HG03064 (cell line): ENCODE results near the gene GPBP1L1.
"Not testable (repeated sequence)": the region's sequence is repeated elsewhere in the genome, so short reads cannot be mapped to it uniquely, and the experiment has no call there.

ENCODE experiments used
- ATAC-seq: cut with Tn5 transposase; IDR thresholded peaks from one replicate; pipeline ENCODE4 v1.9.1; 2021; ENCODE audit warnings: low read depth; ENCODE audit not compliant: unreplicated experiment

The GPBP1L1 gene

GRCh38 chr1:45686288-45687013 lies at the start of gene GPBP1L1:
GPBP1L1 (minus strand) TSS chr1:45686533; CDS start chr1:45659087, 27,446 bp downstream.
- ATAC-seq, result peak; percentile 54

- no peak for ATAC-seq
Measured at GRCh38 chr1:45730780-45731319, 44.5 kb upstream of the GPBP1L1 start.

GRCh38 chr1:45730075-45730779 lies 43.9 kb upstream of the GPBP1L1 start:
- ATAC-seq, result no peak

- ATAC-seq, result not testable (repeated sequence)
Measured at GRCh38 chr1:45726007-45726406, 39.7 kb upstream of the GPBP1L1 start.

- ATAC-seq, result no peak
Measured at GRCh38 chr1:45723248-45723930, 37.1 kb upstream of the GPBP1L1 start.

- no peak for ATAC-seq
Measured at GRCh38 chr1:45722809-45723208, 36.5 kb upstream of the GPBP1L1 start.

- ATAC-seq, result no peak
Measured at GRCh38 chr1:45721207-45721606, 34.9 kb upstream of the GPBP1L1 start.

GRCh38 chr1:45718289-45718688 lies 32.0 kb upstream of the GPBP1L1 start:
- ATAC-seq, result no peak

GRCh38 chr1:45717386-45717785 lies 31.1 kb upstream of the GPBP1L1 start:
- ATAC-seq, result not testable (repeated sequence)

GRCh38 chr1:45716700-45717099 lies 30.4 kb upstream of the GPBP1L1 start:
- ATAC-seq, result no peak

- no peak for ATAC-seq
Measured at GRCh38 chr1:45713711-45714110, 27.4 kb upstream of the GPBP1L1 start.

- ATAC-seq, result no peak
Measured at GRCh38 chr1:45704637-45705036, 18.3 kb upstream of the GPBP1L1 start.

GRCh38 chr1:45694823-45695222 lies 8.5 kb upstream of the GPBP1L1 start:
- no peak for ATAC-seq

- ATAC-seq, result not testable (repeated sequence)
Measured at GRCh38 chr1:45693811-45694210, 7.5 kb upstream of the GPBP1L1 start.

- ATAC-seq, result no peak
Measured at GRCh38 chr1:45687754-45688740, 1.7 kb upstream of the GPBP1L1 start, which contains the start of gene TMEM69. TMEM69 (plus strand) TSS chr1:45688181; CDS start chr1:45691069, 2,888 bp downstream.

GRCh38 chr1:45687014-45687753 lies 851 bp upstream of the GPBP1L1 start:
- ATAC-seq, result peak; percentile 75

GRCh38 chr1:45686015-45686287 lies 382 bp downstream of the GPBP1L1 start:
- no peak for ATAC-seq

GRCh38 chr1:45685308-45686014 lies 872 bp downstream of the GPBP1L1 start:
- no peak for ATAC-seq

GRCh38 chr1:45684402-45684801 lies 1.9 kb downstream of the GPBP1L1 start:
- no peak for ATAC-seq
